Osteocyte (in vitro differentiated cells): ENCODE measurements around the gene DPYD. TPM values are rescaled to one million over a fixed set of nuclear protein-coding genes. Genes with fewer than 3 reads are reported as not detected.

Source experiments
- DNase-seq: peaks from one replicate; pipeline ENCODE4 v3.0.0; 2021; ENCODE audit warnings: mixed read lengths; ENCODE audit not compliant: unreplicated experiment; ENCODE audit errors: extremely low spot score
- H3K27ac Mint-ChIP-seq: one replicate; pipeline ENCODE4 v1.8.0; 2021; ENCODE audit warnings: mild to moderate bottlenecking, mixed read lengths; ENCODE audit not compliant: unreplicated experiment
- H3K27me3 Mint-ChIP-seq: one replicate; pipeline ENCODE4 v1.8.0; 2021; ENCODE audit warnings: mixed read lengths; ENCODE audit not compliant: unreplicated experiment
- H3K36me3 Mint-ChIP-seq: one replicate; pipeline ENCODE4 v1.8.0; 2021; ENCODE audit warnings: mixed read lengths; ENCODE audit not compliant: unreplicated experiment
- H3K4me1 Mint-ChIP-seq: one replicate; pipeline ENCODE4 v1.8.0; 2021; ENCODE audit warnings: mixed read lengths; ENCODE audit not compliant: unreplicated experiment
- H3K4me3 Mint-ChIP-seq: one replicate; pipeline ENCODE4 v1.8.0; 2021; ENCODE audit warnings: mild to moderate bottlenecking, moderate library complexity, mixed read lengths; ENCODE audit not compliant: unreplicated experiment
- H3K9me3 Mint-ChIP-seq: one replicate; pipeline ENCODE4 v1.8.0; 2021; ENCODE audit warnings: mixed read lengths; ENCODE audit not compliant: unreplicated experiment
- CTCF ChIP-seq: fragments of 200-600 bp; sonication (generic); IDR thresholded peaks from 2 replicates; pipeline ENCODE4 v1.5.0; 2021; ENCODE audit warnings: antibody characterized with exemption, mild to moderate bottlenecking, moderate library complexity
- total RNA-seq: library from RNA; stranded (reverse); gene quantifications from 2 replicates; pipeline ENCODE4 v1.2.1, GENCODE V29; 2021

Gene DPYD
- total RNA-seq, 1 donor from 2014 or later, result 44.0 TPM

GRCh38 chr1:97308131-97308530, 612.7 kb downstream of the DPYD start:
- no peak overlapping the region for H3K4me3 Mint-ChIP-seq
- peaks cover 3% of the 10 kb centered on the region for H3K4me1 Mint-ChIP-seq
- H3K9me3 Mint-ChIP-seq, result no peaks in the 10 kb centered on the region
- no peak overlapping the region for H3K27ac Mint-ChIP-seq
- H3K27me3 Mint-ChIP-seq, result no peaks in the 10 kb centered on the region
- TF ChIP-seq CTCF, result no peak
- H3K36me3 Mint-ChIP-seq, result peaks cover 18% of the 10 kb centered on the region
- DNase-seq, result no peak

- Mint-ChIP-seq H3K4me3 (no peak overlapping the region), H3K27ac (no peak overlapping the region), H3K27me3 (no peaks in the 10 kb centered on the region), H3K4me1 (peaks cover 3% of the 10 kb centered on the region), H3K36me3 (peaks cover 18% of the 10 kb centered on the region), H3K9me3 (no peaks in the 10 kb centered on the region)
- DNase-seq, result no peak
- no peak for TF ChIP-seq CTCF
These were observed 613.3 kb downstream of the DPYD start for GRCh38 chr1:97307568-97307967.

DNA sequence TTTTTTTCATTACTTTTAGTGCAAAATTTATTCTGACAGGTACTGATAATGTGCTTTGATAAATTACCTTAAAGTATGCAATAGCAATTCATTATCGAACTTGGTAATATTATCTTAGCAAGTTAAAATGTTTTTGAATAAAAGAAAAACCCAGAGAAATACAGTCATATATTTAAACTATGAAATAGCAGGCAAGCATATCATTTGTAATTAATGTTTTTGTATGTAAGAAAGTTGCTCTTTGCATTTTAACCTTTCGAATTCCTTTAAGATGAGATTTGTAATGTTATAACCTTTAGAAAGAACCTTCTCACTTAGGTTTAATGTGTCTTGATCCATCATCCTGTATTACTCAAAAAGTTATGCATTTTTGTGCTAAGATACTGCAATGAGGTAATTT, 613.7 kb downstream of the DPYD start:
- H3K4me1 Mint-ChIP-seq, result peaks cover 3% of the 10 kb centered on the region
- H3K9me3 Mint-ChIP-seq, result no peaks in the 10 kb centered on the region
- H3K27ac Mint-ChIP-seq, result no peak overlapping the region
- no peaks in the 10 kb centered on the region for H3K27me3 Mint-ChIP-seq
- no peak for DNase-seq
- no peak for TF ChIP-seq CTCF
- no peak overlapping the region for H3K4me3 Mint-ChIP-seq
- H3K36me3 Mint-ChIP-seq, result peaks cover 18% of the 10 kb centered on the region

DNA sequence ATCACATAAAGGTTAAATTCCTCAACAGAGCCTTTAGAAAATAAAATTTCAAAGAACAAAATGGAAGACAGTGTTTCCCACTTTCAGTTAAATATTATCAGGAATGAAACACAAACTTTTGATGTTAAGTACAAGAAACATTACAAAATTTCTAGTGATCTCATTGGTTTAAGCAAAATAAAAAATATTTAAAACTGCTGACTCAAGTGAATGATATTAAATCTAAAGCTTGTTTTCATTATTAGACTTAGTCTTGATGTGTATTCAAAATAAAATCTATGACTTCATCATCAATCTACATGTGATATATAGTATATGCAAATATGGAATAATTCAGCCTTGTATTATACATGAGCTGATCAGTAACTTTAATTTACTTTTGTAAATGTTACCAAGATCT, 614.3 kb downstream of the DPYD start:
- H3K4me1 Mint-ChIP-seq, result peaks cover 3% of the 10 kb centered on the region
- no peaks in the 10 kb centered on the region for H3K9me3 Mint-ChIP-seq
- H3K27ac Mint-ChIP-seq, result no peak overlapping the region
- H3K36me3 Mint-ChIP-seq, result peaks cover 18% of the 10 kb centered on the region
- TF ChIP-seq CTCF, result no peak
- H3K4me3 Mint-ChIP-seq, result no peak overlapping the region
- no peaks in the 10 kb centered on the region for H3K27me3 Mint-ChIP-seq
- no peak for DNase-seq

- TF ChIP-seq CTCF, result no peak
These were observed 616.5 kb downstream of the DPYD start for GRCh38 chr1:97304366-97304765.

More at GRCh38 chr1:97304366-97304765, 616.5 kb downstream of the DPYD start:
- H3K4me3 Mint-ChIP-seq, result no peak overlapping the region
- no peak for DNase-seq
- peak overlapping the region; percentile 31 for H3K27ac Mint-ChIP-seq
- H3K9me3 Mint-ChIP-seq, result no peaks in the 10 kb centered on the region
- no peaks in the 10 kb centered on the region for H3K27me3 Mint-ChIP-seq
- peaks cover 3% of the 10 kb centered on the region for H3K4me1 Mint-ChIP-seq
- H3K36me3 Mint-ChIP-seq, result peaks cover 18% of the 10 kb centered on the region
